Stimulated activated CD8-positive, alpha-beta memory T cell treated with anti-CD3 and anti-CD28 coated beads, Interleukin-7, amount 100 ng/mL, for 24 hours (primary cell): ENCODE results near the gene NXF2.
"Not testable (repeated sequence)": the region's sequence is repeated elsewhere in the genome, so short reads cannot be mapped to it uniquely, and the experiment has no call there.

ENCODE experiments used
- DNase-seq: peaks from one replicate; pipeline ENCODE4 v3.0.0-alpha.2; 2020; ENCODE audit warnings: low read depth

NXF2 gene

DNA sequence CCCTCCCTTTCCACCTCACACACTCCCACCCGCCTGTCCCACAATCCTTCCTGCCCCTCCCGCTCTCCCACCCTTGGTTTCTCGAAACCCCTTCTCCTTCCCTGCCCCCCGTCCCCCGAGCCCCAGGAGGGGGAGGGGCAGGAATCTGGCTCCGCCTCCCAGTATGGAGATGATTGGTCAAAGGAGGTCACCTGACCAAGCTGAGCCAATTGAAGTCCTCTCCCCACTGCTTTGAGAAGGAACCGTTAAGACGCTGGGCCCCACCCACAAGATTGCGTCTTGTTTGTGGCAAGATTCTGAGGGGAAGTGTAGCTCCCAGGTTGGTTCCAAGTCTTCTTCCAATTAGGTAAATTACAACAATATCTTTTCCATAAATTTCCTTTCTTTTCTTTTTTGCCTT, at the start of gene NXF2:
Gene NXF2 (plus strand): TSS at position 275 of the 400 bp plus-strand sequence. CDS start 59,912 bp downstream, outside the sequence.
- not testable (repeated sequence) for DNase-seq

DNA sequence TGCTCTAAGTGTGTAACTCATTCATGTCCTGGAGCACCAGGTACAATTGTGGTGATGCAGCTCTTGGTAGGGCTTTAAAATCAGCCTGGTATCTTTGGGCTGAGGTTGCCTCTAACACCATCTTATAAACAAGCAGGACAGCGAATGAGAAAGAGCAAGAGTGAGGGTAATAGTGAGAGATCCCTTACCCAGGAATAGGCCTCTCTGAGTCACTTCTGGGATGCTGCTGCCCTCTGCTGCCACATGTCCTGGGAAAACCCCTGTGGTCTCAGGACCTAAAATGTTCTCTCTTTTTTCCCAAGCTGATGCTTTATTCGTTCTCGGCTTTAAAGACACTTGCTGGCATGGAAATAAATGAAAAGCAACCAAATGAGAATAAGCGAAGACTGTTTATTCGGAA, 39.0 kb upstream of the NXF2 start:
- DNase-seq, result not testable (repeated sequence)

DNA sequence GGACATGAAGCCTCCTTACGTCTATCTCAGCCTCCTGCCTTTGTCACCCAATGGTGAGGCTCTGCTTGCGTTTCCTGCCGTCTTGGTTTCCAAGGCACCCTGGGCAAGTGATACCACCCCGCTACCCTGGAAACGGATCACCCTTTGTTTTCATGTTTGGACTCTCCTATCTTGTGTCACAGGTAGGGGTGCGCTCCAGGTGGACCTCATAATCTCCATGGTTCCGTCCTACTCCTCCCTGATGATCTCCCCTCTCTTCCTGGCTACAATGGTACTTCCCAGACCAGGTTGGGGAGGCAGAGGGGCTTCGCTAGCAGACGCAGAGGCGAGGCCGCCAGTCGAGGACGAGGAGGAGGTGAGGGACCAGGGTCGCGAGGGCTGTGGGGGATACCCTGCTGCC, 32.0 kb upstream of the NXF2 start, which contains the start of gene TCP11X1:
Gene TCP11X1 (plus strand): TSS at position 316 of the 400 bp plus-strand sequence.
- not testable (repeated sequence) for DNase-seq

DNA sequence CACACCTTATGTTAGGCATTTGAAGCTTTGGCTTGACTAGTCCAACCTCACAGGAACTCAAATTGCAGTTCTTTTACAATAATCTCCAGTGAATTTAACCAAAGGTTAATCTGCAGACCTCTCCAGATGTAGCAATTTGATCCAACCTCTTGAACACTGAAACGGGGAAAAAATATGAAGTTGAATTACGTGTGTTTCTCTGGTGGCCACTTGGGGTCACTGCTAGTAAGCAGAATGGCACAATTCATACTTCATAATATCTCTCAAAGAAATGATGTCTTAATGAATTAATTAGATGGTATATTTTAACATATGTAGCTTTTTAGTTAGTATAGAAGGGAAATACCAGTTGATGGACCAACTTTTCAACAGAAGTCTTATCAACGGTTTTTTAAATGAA, 30.5 kb upstream of the NXF2 start:
- not testable (repeated sequence) for DNase-seq

GRCh38 chrX:102235678-102236077, 11.3 kb upstream of the NXF2 start:
- not testable (repeated sequence) for DNase-seq

GRCh38 chrX:102240265-102240664, 6.7 kb upstream of the NXF2 start:
- DNase-seq, result not testable (repeated sequence)

GRCh38 chrX:102272231-102272630, 25.3 kb downstream of the NXF2 start:
- not testable (repeated sequence) for DNase-seq

GRCh38 chrX:102338162-102338561, 91.2 kb downstream of the NXF2 start:
- DNase-seq, result no peak

GRCh38 chrX:102339312-102340298, 92.6 kb downstream of the NXF2 start:
- no peak for DNase-seq

DNA sequence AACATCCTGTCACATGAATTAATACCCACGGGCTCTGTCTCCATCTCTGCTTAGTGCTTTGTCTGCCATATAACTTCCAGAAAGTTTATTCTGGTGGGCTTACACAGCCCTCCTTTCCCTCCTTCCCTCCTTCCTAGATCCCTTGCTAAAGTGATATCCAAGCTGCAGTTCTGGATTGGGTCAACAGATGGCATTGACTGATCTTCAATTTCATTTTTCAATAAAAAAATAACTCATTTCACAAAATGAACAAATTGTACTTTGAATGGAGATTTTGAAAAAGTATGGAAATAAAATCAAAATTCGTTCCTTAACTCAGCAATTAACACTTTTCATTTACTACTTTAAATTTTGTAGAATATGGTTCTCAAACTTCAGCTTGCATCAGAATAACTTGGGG, 94.9 kb downstream of the NXF2 start:
- DNase-seq, result no peak

GRCh38 chrX:102345916-102346315, 98.9 kb downstream of the NXF2 start:
- DNase-seq, result peak; percentile 30
